Mesenchymal stem cell (in vitro differentiated cells and primary cell): ENCODE results near the gene RHOV.

ENCODE experiments used
- DNase-seq: peaks from one replicate; pipeline ENCODE4 v3.0.0-alpha.2; 2013
- H2AFZ ChIP-seq: one replicate; pipeline ENCODE4 v1.6.1; 2013; ENCODE audit warnings: low read depth, mild to moderate bottlenecking, control low read depth, inconsistent platforms, low read length, moderate library complexity
- H2AK5ac ChIP-seq: 2 replicates; pipeline ENCODE4 v1.6.1; 2013; ENCODE audit warnings: low read length, moderate library complexity, mild to moderate bottlenecking, inconsistent platforms; ENCODE audit not compliant: severe bottlenecking
- H2BK120ac ChIP-seq: one replicate; pipeline ENCODE4 v1.6.1; 2013; ENCODE audit warnings: low read depth, mild to moderate bottlenecking, inconsistent platforms, low read length, moderate library complexity
- H2BK12ac ChIP-seq, 2 experiments: one replicate each; pipeline ENCODE4 v1.6.1; 2013; ENCODE audit warnings: inconsistent platforms in 2 of 2, low read length in 2 of 2, mild to moderate bottlenecking in 2 of 2, moderate library complexity in 2 of 2, control low read depth in 1 of 2
- H2BK15ac ChIP-seq: one replicate; pipeline ENCODE4 v1.6.1; 2013; ENCODE audit warnings: mild to moderate bottlenecking, low read depth, inconsistent platforms; ENCODE audit not compliant: poor library complexity, severe bottlenecking
- H2BK5ac ChIP-seq: 2 replicates; pipeline ENCODE4 v1.6.1; 2013; ENCODE audit warnings: low read depth, mild to moderate bottlenecking, low read length, control low read depth, inconsistent platforms; ENCODE audit not compliant: poor library complexity, severe bottlenecking
- H3K14ac ChIP-seq, 2 experiments: one replicate each; pipeline ENCODE4 v1.6.1; 2013; ENCODE audit warnings: inconsistent platforms in 2 of 2, low read length in 2 of 2, control low read depth in 1 of 2, mild to moderate bottlenecking in 1 of 2, moderate library complexity in 1 of 2
- H3K18ac ChIP-seq, 2 experiments: one replicate each; pipeline ENCODE4 v1.6.1; 2013; ENCODE audit warnings: inconsistent platforms in 2 of 2, low read length in 2 of 2, control low read depth in 1 of 2, low read depth in 1 of 2, mild to moderate bottlenecking in 1 of 2
- H3K23ac ChIP-seq, 2 experiments: one replicate each; pipeline ENCODE4 v1.6.1; 2013; ENCODE audit warnings: inconsistent platforms in 2 of 2, low read length in 2 of 2, mild to moderate bottlenecking in 2 of 2, moderate library complexity in 2 of 2, control low read depth in 1 of 2
- H3K27ac ChIP-seq: 2 replicates; pipeline ENCODE4 v1.5.1; 2013; ENCODE audit warnings: mild to moderate bottlenecking, moderate library complexity, low read length, control low read depth, inconsistent platforms; ENCODE audit not compliant: poor library complexity, severe bottlenecking
- H3K27me3 ChIP-seq, 2 experiments: 2 replicates each; pipeline versions ENCODE4 v1.6.1 to v1.7.0; 2013; ENCODE audit warnings: low read length in 2 of 2, mild to moderate bottlenecking in 2 of 2, moderate library complexity in 2 of 2, control low read depth in 1 of 2, inconsistent platforms in 1 of 2; ENCODE audit not compliant: control insufficient read depth in 1 of 2, insufficient read depth in 1 of 2
- H3K36me3 ChIP-seq, 2 experiments: 2 replicates each; pipeline versions ENCODE4 v1.6.1 to v1.7.0; 2013; ENCODE audit warnings: low read length in 2 of 2, control low read depth in 1 of 2, inconsistent platforms in 1 of 2, low read depth in 1 of 2, mild to moderate bottlenecking in 1 of 2; ENCODE audit not compliant: insufficient read depth in 2 of 2, control insufficient read depth in 1 of 2
- H3K4ac ChIP-seq, 2 experiments: one replicate each; pipeline ENCODE4 v1.6.1; 2013; ENCODE audit warnings: inconsistent platforms in 2 of 2, low read length in 2 of 2, mild to moderate bottlenecking in 2 of 2, moderate library complexity in 2 of 2, control low read depth in 1 of 2, low read depth in 1 of 2
- H3K4me1 ChIP-seq: 2 replicates; pipeline ENCODE4 v1.6.1; 2013; ENCODE audit warnings: low read depth, low read length, control low read depth; ENCODE audit not compliant: control insufficient read depth, insufficient read depth
- H3K4me2 ChIP-seq: 2 replicates; pipeline ENCODE4 v1.6.1; 2013; ENCODE audit warnings: low read length, mild to moderate bottlenecking, inconsistent platforms; ENCODE audit not compliant: poor library complexity, severe bottlenecking
- H3K4me3 ChIP-seq, 2 experiments: 2 replicates each; pipeline versions ENCODE4 v1.5.1 to v1.7.0; 2013; ENCODE audit warnings: low read length in 2 of 2, mild to moderate bottlenecking in 2 of 2, control low read depth in 1 of 2, low read depth in 1 of 2; ENCODE audit not compliant: insufficient read depth in 1 of 2
- H3K79me1 ChIP-seq: replicated peaks from 2 replicates; pipeline ENCODE4 v1.6.1; 2013; ENCODE audit warnings: mild to moderate bottlenecking, control low read depth, low read length, inconsistent platforms; ENCODE audit not compliant: poor library complexity, severe bottlenecking
- H3K9ac ChIP-seq: 2 replicates; pipeline ENCODE4 v1.7.0; 2013; ENCODE audit warnings: mild to moderate bottlenecking, low read length, moderate library complexity
- H3K9me3 ChIP-seq: 2 replicates; pipeline ENCODE4 v1.7.0; 2013; ENCODE audit warnings: mild to moderate bottlenecking, low read length; ENCODE audit not compliant: control insufficient read depth
- H4K8ac ChIP-seq: one replicate; pipeline ENCODE4 v1.6.1; 2013; ENCODE audit warnings: inconsistent platforms, mild to moderate bottlenecking, low read length, moderate library complexity
- H4K91ac ChIP-seq: one replicate; pipeline ENCODE4 v1.6.1; 2013; ENCODE audit warnings: mild to moderate bottlenecking, low read length, inconsistent platforms
- WGBS: methylation state at CpG from one replicate; pipeline ENCODE4 v1.1.7; 2013; ENCODE audit warnings: mixed read lengths; 5-methylcytosine and 5-hydroxymethylcytosine counted together

Gene RHOV

GRCh38 chr15:40843885-40844695 is 29.9 kb downstream of the RHOV start, which contains the start of gene SPINT1:
Gene SPINT1 (plus strand): TSS chr15:40844048. CDS start chr15:40844555, 507 bp downstream.
- H4K8ac ChIP-seq = no peak within 1 kb of the TSS
- peak within 1 kb of the TSS in 1 of 2 experiments; percentile 15 for H2BK12ac ChIP-seq
- H3K23ac ChIP-seq = peak within 1 kb of the TSS in 1 of 2 experiments; percentile 36
- H2BK120ac ChIP-seq = no peak within 1 kb of the TSS
- peak within 1 kb of the TSS; percentile 81 for H2AFZ ChIP-seq
- WGBS = under 1% methylated on average over 80 of the region's 89 CpGs
- H3K36me3 ChIP-seq = no peaks in the 10 kb centered on the region
- H3K4me2 ChIP-seq = peak within 1 kb of the TSS; percentile 72
- peak within 1 kb of the TSS; percentile 12 for H4K91ac ChIP-seq
- peaks cover 34% of the 10 kb centered on the region for H3K4me1 ChIP-seq
- DNase-seq = peak; percentile 22
- H3K4me3 ChIP-seq = peak within 1 kb of the TSS; percentile 63 to 64
- no peak within 1 kb of the TSS for H2BK5ac ChIP-seq
- no peaks in the 10 kb centered on the region for H3K9me3 ChIP-seq
- peak within 1 kb of the TSS in 1 of 2 experiments; percentile 11 for H3K14ac ChIP-seq
- H3K4ac ChIP-seq = no peak within 1 kb of the TSS
- peak within 1 kb of the TSS in 1 of 2 experiments; percentile 18 for H3K18ac ChIP-seq
- H2BK15ac ChIP-seq = no peak within 1 kb of the TSS
- no peak within 1 kb of the TSS for H3K9ac ChIP-seq
- H3K27ac ChIP-seq = no peak within 1 kb of the TSS
- no peaks in the 10 kb centered on the region for H3K79me1 ChIP-seq
- no peak within 1 kb of the TSS for H2AK5ac ChIP-seq
- peaks cover 0 to 72% of the 10 kb centered on the region in 2 experiments for H3K27me3 ChIP-seq

GRCh38 chr15:40843261-40843884 is 30.7 kb downstream of the RHOV start:
- Histone ChIP-seq H3K27me3 (peaks cover 0 to 71% of the 10 kb centered on the region in 2 experiments), H4K91ac (no peak overlapping the region), H2BK5ac (no peak overlapping the region), H3K36me3 (no peaks in the 10 kb centered on the region), H3K4ac (no peak overlapping the region), H3K18ac (no peak overlapping the region), H3K9ac (no peak overlapping the region), H3K4me1 (peaks cover 34% of the 10 kb centered on the region), H2AFZ (no peak overlapping the region), H2BK15ac (no peak overlapping the region), H4K8ac (no peak overlapping the region), H3K9me3 (no peaks in the 10 kb centered on the region), H2BK12ac (no peak overlapping the region), H2AK5ac (no peak overlapping the region), H3K79me1 (no peaks in the 10 kb centered on the region), H3K27ac (no peak overlapping the region), H3K4me3 (peak overlapping the region in 1 of 2 experiments; percentile 64), H3K23ac (no peak overlapping the region), H2BK120ac (no peak overlapping the region), H3K4me2 (peak overlapping the region; percentile 72), H3K14ac (no peak overlapping the region)
- 12% methylated on average over 33 of the region's 34 CpGs for WGBS
- no peak for DNase-seq

- Histone ChIP-seq H3K79me1 (no peaks in the 10 kb centered on the region), H3K18ac (no peak overlapping the region), H3K36me3 (no peaks in the 10 kb centered on the region), H3K9me3 (no peaks in the 10 kb centered on the region), H3K4me2 (no peak overlapping the region), H3K23ac (no peak overlapping the region), H4K8ac (no peak overlapping the region), H3K4me1 (peaks cover 24% of the 10 kb centered on the region), H3K4ac (no peak overlapping the region), H3K27ac (no peak overlapping the region), H2AK5ac (no peak overlapping the region), H3K4me3 (no peak overlapping the region), H4K91ac (no peak overlapping the region), H2BK120ac (no peak overlapping the region), H2BK15ac (no peak overlapping the region), H2BK5ac (no peak overlapping the region), H3K27me3 (peaks cover 0 to 57% of the 10 kb centered on the region in 2 experiments), H3K14ac (no peak overlapping the region), H2BK12ac (no peak overlapping the region), H3K9ac (no peak overlapping the region), H2AFZ (no peak overlapping the region)
- DNase-seq = no peak
- WGBS = 89% methylated on average over 2 of the region's 2 CpGs
Measured at GRCh38 chr15:40841741-40842140, 32.3 kb downstream of the RHOV start.

DNA sequence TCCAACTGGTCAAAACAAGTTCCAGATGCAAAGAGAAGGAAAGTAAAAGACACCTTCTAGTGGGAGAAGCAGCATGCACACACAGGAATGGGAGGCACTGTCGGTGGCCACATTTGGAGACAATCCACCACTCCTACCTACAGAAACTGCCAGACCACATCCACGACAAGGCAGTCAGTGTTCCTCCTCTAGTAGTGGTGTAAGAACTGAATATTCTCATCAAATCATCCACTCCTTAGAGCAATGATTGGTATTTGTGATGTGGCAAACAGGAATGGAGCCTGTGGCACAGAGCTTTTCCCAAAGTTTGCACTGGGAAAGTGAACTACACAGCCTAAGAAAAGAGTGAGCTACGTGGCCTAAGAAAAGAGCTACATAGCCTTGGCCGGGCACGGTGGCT is 35.3 kb downstream of the RHOV start:
- Histone ChIP-seq H3K4ac (no peak overlapping the region), H2BK12ac (no peak overlapping the region), H2AK5ac (no peak overlapping the region), H3K4me1 (peaks cover 3% of the 10 kb centered on the region), H4K91ac (no peak overlapping the region), H3K79me1 (no peaks in the 10 kb centered on the region), H3K27ac (no peak overlapping the region), H3K4me2 (no peak overlapping the region), H3K18ac (no peak overlapping the region), H3K27me3 (peaks cover 0 to 28% of the 10 kb centered on the region in 2 experiments), H2BK5ac (no peak overlapping the region), H3K9ac (no peak overlapping the region), H3K23ac (no peak overlapping the region), H3K9me3 (no peaks in the 10 kb centered on the region), H3K4me3 (no peak overlapping the region), H3K36me3 (no peaks in the 10 kb centered on the region), H4K8ac (no peak overlapping the region), H3K14ac (no peak overlapping the region), H2BK15ac (no peak overlapping the region), H2AFZ (no peak overlapping the region), H2BK120ac (no peak overlapping the region)
- DNase-seq = no peak
- WGBS = 96% methylated on average over 3 of the region's 5 CpGs
